Hepatocyte (in vitro differentiated cells): Measurements from ENCODE around the gene CCDC144A.

Source experiments
- CTCF ChIP-seq: fragments of 200-600 bp; sonication (generic); IDR thresholded peaks from 2 replicates; pipeline ENCODE4 v1.5.1; 2016; ENCODE audit warnings: antibody characterized with exemption, mild to moderate bottlenecking; ENCODE audit not compliant: poor library complexity
- EZH2 ChIP-seq: fragments of 200-600 bp; sonication (generic); IDR thresholded peaks from 2 replicates; pipeline ENCODE4 v1.6.1; 2016; ENCODE audit warnings: antibody characterized with exemption, mild to moderate bottlenecking, borderline replicate concordance
- EZH2phosphoT487 ChIP-seq: fragments of 200-600 bp; sonication (generic); IDR thresholded peaks from one replicate; pipeline ENCODE4 v1.6.1; 2018; ENCODE audit warnings: antibody characterized with exemption, mild to moderate bottlenecking, low read depth, moderate library complexity; ENCODE audit not compliant: unreplicated experiment, severe bottlenecking

- TF ChIP-seq CTCF (no peak), EZH2phosphoT487 (no peak), EZH2 (no peak)
Observed at GRCh38 chr17:16818821-16819683, 129.0 kb downstream of the CCDC144A start.
